SK-N-SH treated with all-trans-retinoic acid at 6 μM for 48 hours (cell line): ENCODE results near the gene C1orf141.

Experiments
- ATAC-seq: fragments of 200-7000 bp; cut with Tn5 transposase; 3 replicates; pipeline ENCODE4 v1.9.1; 2020; ENCODE audit warnings: mild to moderate bottlenecking, moderate library complexity
- BACH2 ChIP-seq: fragments of 250-450 bp; sonication (Bioruptor Pico); IDR thresholded peaks from 2 replicates; pipeline ENCODE4 v1.9.0; 2021; ENCODE audit warnings: mild to moderate bottlenecking, borderline replicate concordance
- CSDC2 ChIP-seq: fragments of 250-450 bp; sonication (Bioruptor Pico); IDR thresholded peaks from 2 replicates; pipeline ENCODE4 v1.5.0; 2020; ENCODE audit warnings: mild to moderate bottlenecking, moderate library complexity
- ESRRG ChIP-seq: fragments of 250-450 bp; sonication (Bioruptor Pico); IDR thresholded peaks from 2 replicates; pipeline ENCODE4 v1.6.1; 2021; ENCODE audit warnings: mild to moderate bottlenecking
- GLIS3 ChIP-seq: fragments of 250-450 bp; sonication (Bioruptor Pico); IDR thresholded peaks from 2 replicates; pipeline ENCODE4 v1.5.0; 2020; ENCODE audit warnings: mild to moderate bottlenecking, moderate library complexity
- ISL1 ChIP-seq: fragments of 250-450 bp; sonication (Bioruptor Pico); IDR thresholded peaks from 2 replicates; pipeline ENCODE4 v2.1.2; 2022; ENCODE audit warnings: mild to moderate bottlenecking, moderate library complexity
- OSR1 ChIP-seq: fragments of 250-450 bp; sonication (Bioruptor Pico); IDR thresholded peaks from 2 replicates; pipeline ENCODE4 v1.8.0; 2022; ENCODE audit warnings: moderate library complexity, mild to moderate bottlenecking, inconsistent platforms
- PPARA ChIP-seq: fragments of 250-450 bp; sonication (Bioruptor Pico); IDR thresholded peaks from 2 replicates; pipeline ENCODE4 v1.5.0; 2020; ENCODE audit warnings: mild to moderate bottlenecking, borderline replicate concordance
- RARB ChIP-seq: fragments of 250-450 bp; sonication (Bioruptor Pico); IDR thresholded peaks from 2 replicates; pipeline ENCODE4 v1.8.0; 2021; ENCODE audit warnings: mild to moderate bottlenecking, moderate library complexity
- SNAI2 ChIP-seq: fragments of 250-450 bp; sonication (Bioruptor Pico); IDR thresholded peaks from 2 replicates; pipeline ENCODE4 v1.5.0; 2020; ENCODE audit warnings: mild to moderate bottlenecking, moderate library complexity
- TCF4 ChIP-seq: fragments of 250-450 bp; sonication (Bioruptor Pico); IDR thresholded peaks from 2 replicates; pipeline ENCODE4 v1.8.0; 2021; ENCODE audit warnings: mild to moderate bottlenecking, moderate library complexity, borderline replicate concordance
- TOX ChIP-seq: fragments of 250-450 bp; sonication (Bioruptor Pico); IDR thresholded peaks from 2 replicates; pipeline ENCODE4 v1.8.0; 2021; ENCODE audit warnings: mild to moderate bottlenecking, moderate library complexity, borderline replicate concordance
- ZC3H10 ChIP-seq: fragments of 250-450 bp; sonication (Bioruptor Pico); IDR thresholded peaks from 2 replicates; pipeline ENCODE4 v1.5.1; 2021; ENCODE audit warnings: mild to moderate bottlenecking, moderate library complexity
- ZFP3 ChIP-seq: fragments of 250-450 bp; sonication (Bioruptor Pico); IDR thresholded peaks from 2 replicates; pipeline ENCODE4 v1.5.0; 2020; ENCODE audit warnings: mild to moderate bottlenecking, moderate library complexity
- ZFP30 ChIP-seq: fragments of 450-650 bp; formaldehyde crosslinking; IDR thresholded peaks from 2 replicates; pipeline ENCODE4 v1.5.0; 2022; ENCODE audit warnings: mild to moderate bottlenecking, moderate library complexity
- ZNF565 ChIP-seq: fragments of 450-650 bp; formaldehyde crosslinking; conservative IDR thresholded peaks from 2 replicates; pipeline ENCODE4 v1.5.0; 2020; ENCODE audit warnings: low read depth, mild to moderate bottlenecking, moderate library complexity
- ZNF70 ChIP-seq: fragments of 450-650 bp; formaldehyde crosslinking; IDR thresholded peaks from 2 replicates; pipeline ENCODE4 v1.5.0; 2020; ENCODE audit warnings: mild to moderate bottlenecking, moderate library complexity
- TF ChIP-seq, protein P1 (sequence below): fragments of 250-450 bp; sonication (Bioruptor Pico); IDR thresholded peaks from 2 replicates; pipeline ENCODE4 v1.5.1; 2020; ENCODE audit warnings: low read depth, mild to moderate bottlenecking, moderate library complexity
- TF ChIP-seq, protein P2 (sequence below): fragments of 250-450 bp; sonication (Bioruptor Pico); IDR thresholded peaks from 2 replicates; pipeline ENCODE4 v1.8.0; 2020; ENCODE audit warnings: mild to moderate bottlenecking, moderate library complexity, borderline replicate concordance
- TF ChIP-seq, protein P3 (sequence below): fragments of 250-450 bp; sonication (Bioruptor Pico); IDR thresholded peaks from 2 replicates; pipeline ENCODE4 v1.5.0; 2020; ENCODE audit warnings: mild to moderate bottlenecking, moderate library complexity
- TF ChIP-seq, protein P4 (sequence below): fragments of 250-450 bp; sonication (Bioruptor Pico); IDR thresholded peaks from 2 replicates; pipeline ENCODE4 v1.5.1; 2021; ENCODE audit warnings: mild to moderate bottlenecking, moderate library complexity
- TF ChIP-seq, protein P5 (sequence below): fragments of 250-450 bp; sonication (Bioruptor Pico); IDR thresholded peaks from 2 replicates; pipeline ENCODE4 v1.8.0; 2021; ENCODE audit warnings: low read depth, mild to moderate bottlenecking, moderate library complexity, borderline replicate concordance

The C1orf141 gene

DNA sequence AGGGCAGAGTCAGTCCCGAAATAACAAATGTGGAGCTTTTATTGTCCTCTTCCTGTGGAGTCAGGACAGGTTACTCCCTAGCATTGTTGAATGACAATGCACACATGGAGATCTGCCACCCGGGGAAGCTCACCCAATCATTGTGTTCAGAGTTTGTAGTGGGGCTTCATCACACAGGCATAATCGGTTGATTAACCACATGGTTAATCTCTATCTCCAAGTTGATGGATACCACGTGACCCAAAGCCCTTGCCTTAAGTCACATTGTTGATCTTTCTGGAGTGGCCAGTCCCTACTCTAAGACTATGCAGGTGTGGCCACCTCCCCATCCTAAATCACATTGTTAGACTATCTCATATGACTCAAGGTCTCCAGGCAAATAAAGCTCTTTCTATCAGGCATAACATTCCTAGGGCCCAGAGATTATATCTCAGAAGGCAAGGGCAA is 2.6 kb upstream of the C1orf141 start (continued):
- TF ChIP-seq, protein P1, sequence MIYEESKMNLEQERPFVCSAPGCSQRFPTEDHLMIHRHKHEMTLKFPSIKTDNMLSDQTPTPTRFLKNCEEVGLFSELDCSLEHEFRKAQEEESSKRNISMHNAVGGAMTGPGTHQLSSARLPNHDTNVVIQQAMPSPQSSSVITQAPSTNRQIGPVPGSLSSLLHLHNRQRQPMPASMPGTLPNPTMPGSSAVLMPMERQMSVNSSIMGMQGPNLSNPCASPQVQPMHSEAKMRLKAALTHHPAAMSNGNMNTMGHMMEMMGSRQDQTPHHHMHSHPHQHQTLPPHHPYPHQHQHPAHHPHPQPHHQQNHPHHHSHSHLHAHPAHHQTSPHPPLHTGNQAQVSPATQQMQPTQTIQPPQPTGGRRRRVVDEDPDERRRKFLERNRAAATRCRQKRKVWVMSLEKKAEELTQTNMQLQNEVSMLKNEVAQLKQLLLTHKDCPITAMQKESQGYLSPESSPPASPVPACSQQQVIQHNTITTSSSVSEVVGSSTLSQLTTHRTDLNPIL: no peak
- TF ChIP-seq RARB (CRISPR knock-in tag) (no peak), BACH2 (no peak), TOX (CRISPR knock-in tag) (no peak)

DNA sequence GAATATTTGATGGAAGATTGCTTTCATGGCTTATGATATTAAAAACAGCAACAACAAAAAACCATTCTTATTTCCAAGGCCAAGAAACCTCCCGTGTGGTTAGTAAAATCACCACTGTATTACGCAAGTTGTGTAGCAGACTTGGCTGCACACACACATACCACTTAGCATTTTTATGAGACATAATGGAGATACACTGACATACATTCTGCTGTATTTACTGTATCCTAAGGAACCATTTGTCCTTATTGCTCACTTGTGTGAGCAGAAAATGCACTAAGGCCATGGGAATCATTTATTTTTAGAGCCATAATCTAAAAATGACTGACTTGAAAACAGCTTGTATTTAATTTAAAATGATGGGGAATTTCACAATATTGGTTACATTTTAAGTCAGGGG is 584 bp upstream of the C1orf141 start:
- TF ChIP-seq ISL1 (CRISPR knock-in tag) (peak; percentile 89), ZFP30 (CRISPR knock-in tag) (no peak), SNAI2 (CRISPR knock-in tag) (no peak), PPARA (CRISPR knock-in tag) (no peak)
- TF ChIP-seq, protein P2, sequence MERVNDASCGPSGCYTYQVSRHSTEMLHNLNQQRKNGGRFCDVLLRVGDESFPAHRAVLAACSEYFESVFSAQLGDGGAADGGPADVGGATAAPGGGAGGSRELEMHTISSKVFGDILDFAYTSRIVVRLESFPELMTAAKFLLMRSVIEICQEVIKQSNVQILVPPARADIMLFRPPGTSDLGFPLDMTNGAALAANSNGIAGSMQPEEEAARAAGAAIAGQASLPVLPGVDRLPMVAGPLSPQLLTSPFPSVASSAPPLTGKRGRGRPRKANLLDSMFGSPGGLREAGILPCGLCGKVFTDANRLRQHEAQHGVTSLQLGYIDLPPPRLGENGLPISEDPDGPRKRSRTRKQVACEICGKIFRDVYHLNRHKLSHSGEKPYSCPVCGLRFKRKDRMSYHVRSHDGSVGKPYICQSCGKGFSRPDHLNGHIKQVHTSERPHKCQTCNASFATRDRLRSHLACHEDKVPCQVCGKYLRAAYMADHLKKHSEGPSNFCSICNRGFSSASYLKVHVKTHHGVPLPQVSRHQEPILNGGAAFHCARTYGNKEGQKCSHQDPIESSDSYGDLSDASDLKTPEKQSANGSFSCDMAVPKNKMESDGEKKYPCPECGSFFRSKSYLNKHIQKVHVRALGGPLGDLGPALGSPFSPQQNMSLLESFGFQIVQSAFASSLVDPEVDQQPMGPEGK (CRISPR knock-in tag): 0 out of 2 replicates have a peak, but pooled peaks have one; percentile 12
- TF ChIP-seq, protein P1: 0 out of 2 replicates have a peak, but pooled peaks have one; percentile 16
- no peak for ATAC-seq

DNA sequence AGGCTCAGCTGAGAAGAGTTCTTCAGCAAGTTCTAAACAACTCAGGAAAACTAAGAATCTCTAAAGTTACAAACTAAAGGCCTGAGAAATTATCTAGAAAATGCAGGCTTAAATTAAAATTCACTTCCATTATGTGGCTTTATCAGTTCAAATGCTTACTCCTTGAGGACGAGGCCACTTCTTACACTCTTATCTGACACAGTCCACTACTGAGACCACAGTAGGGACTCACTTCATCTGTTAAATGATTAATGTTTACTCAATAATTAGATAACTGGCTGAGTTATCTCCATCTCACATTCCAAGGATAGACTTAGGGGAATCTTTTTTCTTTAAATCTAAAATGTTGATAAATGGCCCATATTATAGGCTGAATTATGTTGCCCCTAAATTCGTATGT is 1.6 kb downstream of the C1orf141 start:
- TF ChIP-seq CSDC2 (CRISPR knock-in tag) (no peak), ZC3H10 (CRISPR knock-in tag) (no peak)
- ATAC-seq: no peak

DNA sequence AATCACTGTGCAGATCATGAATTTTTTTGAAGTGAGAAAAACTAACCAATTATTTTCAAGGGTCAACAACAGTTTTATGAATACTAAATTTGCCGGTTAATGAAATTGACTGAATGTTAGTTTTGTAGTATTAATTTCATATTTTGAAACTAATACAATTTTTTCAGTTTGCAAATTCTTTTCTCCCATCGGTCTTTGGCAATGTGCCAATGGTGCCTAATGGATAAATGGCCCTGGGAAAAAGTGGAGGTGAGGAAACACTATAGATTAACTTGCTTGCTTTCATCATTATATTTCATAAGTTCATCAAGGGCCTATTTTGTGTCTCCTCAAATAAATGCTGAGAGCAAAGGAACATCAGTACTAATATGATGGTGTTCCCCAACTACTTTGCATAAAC is 4.1 kb downstream of the C1orf141 start:
- no peak for TF ChIP-seq ZFP3
- no peak for TF ChIP-seq CSDC2 (CRISPR knock-in tag)
- TF ChIP-seq PPARA (CRISPR knock-in tag): no peak
- no peak for TF ChIP-seq SNAI2 (CRISPR knock-in tag)
- TF ChIP-seq, protein P3, sequence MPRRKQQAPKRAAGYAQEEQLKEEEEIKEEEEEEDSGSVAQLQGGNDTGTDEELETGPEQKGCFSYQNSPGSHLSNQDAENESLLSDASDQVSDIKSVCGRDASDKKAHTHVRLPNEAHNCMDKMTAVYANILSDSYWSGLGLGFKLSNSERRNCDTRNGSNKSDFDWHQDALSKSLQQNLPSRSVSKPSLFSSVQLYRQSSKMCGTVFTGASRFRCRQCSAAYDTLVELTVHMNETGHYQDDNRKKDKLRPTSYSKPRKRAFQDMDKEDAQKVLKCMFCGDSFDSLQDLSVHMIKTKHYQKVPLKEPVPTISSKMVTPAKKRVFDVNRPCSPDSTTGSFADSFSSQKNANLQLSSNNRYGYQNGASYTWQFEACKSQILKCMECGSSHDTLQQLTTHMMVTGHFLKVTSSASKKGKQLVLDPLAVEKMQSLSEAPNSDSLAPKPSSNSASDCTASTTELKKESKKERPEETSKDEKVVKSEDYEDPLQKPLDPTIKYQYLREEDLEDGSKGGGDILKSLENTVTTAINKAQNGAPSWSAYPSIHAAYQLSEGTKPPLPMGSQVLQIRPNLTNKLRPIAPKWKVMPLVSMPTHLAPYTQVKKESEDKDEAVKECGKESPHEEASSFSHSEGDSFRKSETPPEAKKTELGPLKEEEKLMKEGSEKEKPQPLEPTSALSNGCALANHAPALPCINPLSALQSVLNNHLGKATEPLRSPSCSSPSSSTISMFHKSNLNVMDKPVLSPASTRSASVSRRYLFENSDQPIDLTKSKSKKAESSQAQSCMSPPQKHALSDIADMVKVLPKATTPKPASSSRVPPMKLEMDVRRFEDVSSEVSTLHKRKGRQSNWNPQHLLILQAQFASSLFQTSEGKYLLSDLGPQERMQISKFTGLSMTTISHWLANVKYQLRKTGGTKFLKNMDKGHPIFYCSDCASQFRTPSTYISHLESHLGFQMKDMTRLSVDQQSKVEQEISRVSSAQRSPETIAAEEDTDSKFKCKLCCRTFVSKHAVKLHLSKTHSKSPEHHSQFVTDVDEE (CRISPR knock-in tag): no peak
- no peak for TF ChIP-seq ZNF565 (CRISPR knock-in tag)
- no peak for TF ChIP-seq OSR1
- no peak for TF ChIP-seq TCF4
- TF ChIP-seq GLIS3 (CRISPR knock-in tag): no peak
- no peak for TF ChIP-seq ZFP30 (CRISPR knock-in tag)
- no peak for TF ChIP-seq ESRRG
- TF ChIP-seq, protein P4, sequence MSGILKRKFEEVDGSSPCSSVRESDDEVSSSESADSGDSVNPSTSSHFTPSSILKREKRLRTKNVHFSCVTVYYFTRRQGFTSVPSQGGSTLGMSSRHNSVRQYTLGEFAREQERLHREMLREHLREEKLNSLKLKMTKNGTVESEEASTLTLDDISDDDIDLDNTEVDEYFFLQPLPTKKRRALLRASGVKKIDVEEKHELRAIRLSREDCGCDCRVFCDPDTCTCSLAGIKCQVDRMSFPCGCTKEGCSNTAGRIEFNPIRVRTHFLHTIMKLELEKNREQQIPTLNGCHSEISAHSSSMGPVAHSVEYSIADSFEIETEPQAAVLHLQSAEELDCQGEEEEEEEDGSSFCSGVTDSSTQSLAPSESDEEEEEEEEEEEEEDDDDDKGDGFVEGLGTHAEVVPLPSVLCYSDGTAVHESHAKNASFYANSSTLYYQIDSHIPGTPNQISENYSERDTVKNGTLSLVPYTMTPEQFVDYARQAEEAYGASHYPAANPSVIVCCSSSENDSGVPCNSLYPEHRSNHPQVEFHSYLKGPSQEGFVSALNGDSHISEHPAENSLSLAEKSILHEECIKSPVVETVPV (CRISPR knock-in tag): no peak
- TF ChIP-seq, all 23 proteins: peak for 0
- ATAC-seq: no peak

DNA sequence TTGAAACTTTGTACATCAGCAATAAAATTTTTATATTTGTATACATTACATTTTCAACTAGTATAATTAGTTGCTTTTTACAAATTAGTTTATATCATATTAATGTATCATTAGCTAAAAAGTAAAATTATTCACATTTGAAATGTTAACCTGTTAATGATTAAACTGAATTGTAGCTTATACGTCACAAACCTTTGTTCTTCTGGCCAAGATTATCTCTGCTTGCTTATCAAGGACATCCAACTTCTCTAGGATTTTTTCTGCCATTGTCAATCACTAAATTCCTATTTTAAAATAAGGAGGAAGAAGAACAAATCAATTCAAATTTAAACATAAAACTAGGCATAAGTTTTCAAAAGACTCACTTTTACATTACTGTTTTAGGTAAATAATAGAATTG is 7.8 kb downstream of the C1orf141 start:
- TF ChIP-seq, protein P5, sequence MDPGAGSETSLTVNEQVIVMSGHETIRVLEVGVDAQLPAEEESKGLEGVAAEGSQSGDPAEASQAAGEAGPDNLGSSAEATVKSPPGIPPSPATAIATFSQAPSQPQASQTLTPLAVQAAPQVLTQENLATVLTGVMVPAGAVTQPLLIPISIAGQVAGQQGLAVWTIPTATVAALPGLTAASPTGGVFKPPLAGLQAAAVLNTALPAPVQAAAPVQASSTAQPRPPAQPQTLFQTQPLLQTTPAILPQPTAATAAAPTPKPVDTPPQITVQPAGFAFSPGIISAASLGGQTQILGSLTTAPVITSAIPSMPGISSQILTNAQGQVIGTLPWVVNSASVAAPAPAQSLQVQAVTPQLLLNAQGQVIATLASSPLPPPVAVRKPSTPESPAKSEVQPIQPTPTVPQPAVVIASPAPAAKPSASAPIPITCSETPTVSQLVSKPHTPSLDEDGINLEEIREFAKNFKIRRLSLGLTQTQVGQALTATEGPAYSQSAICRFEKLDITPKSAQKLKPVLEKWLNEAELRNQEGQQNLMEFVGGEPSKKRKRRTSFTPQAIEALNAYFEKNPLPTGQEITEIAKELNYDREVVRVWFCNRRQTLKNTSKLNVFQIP (CRISPR knock-in tag): no peak
- TF ChIP-seq ZNF70 (CRISPR knock-in tag) (no peak), TOX (CRISPR knock-in tag) (no peak), BACH2 (no peak)
- TF ChIP-seq, protein P3 (CRISPR knock-in tag): no peak
- TF ChIP-seq, protein P1: no peak
- no peak for ATAC-seq
